GM19438 (cell line): Measurements from ENCODE around the gene MDFI.
"Not testable (repeated sequence)": the region's sequence is repeated elsewhere in the genome, so short reads cannot be mapped to it uniquely, and the experiment has no call there.

ENCODE experiments used
- ATAC-seq: cut with Tn5 transposase; IDR thresholded peaks from one replicate; pipeline ENCODE4 v1.9.1; 2021; ENCODE audit warnings: low read depth; ENCODE audit not compliant: unreplicated experiment

Gene MDFI

DNA sequence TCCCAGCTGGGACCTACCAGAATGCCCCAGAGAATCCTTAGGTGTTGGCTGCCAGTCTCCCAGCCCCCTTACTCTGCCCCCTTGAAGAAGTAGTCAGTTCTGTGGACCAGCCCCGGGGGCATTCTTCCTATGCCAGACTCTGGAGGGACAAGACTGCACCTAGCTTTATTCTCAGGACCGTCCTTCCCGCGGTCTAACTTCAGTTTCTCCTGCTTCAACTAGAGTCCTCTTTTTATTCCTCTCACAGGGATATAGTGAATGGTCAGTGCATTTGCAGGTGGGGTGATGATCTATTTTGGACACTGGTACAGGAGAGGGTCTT, 35.9 kb upstream of the MDFI start:
- no peak for ATAC-seq

DNA sequence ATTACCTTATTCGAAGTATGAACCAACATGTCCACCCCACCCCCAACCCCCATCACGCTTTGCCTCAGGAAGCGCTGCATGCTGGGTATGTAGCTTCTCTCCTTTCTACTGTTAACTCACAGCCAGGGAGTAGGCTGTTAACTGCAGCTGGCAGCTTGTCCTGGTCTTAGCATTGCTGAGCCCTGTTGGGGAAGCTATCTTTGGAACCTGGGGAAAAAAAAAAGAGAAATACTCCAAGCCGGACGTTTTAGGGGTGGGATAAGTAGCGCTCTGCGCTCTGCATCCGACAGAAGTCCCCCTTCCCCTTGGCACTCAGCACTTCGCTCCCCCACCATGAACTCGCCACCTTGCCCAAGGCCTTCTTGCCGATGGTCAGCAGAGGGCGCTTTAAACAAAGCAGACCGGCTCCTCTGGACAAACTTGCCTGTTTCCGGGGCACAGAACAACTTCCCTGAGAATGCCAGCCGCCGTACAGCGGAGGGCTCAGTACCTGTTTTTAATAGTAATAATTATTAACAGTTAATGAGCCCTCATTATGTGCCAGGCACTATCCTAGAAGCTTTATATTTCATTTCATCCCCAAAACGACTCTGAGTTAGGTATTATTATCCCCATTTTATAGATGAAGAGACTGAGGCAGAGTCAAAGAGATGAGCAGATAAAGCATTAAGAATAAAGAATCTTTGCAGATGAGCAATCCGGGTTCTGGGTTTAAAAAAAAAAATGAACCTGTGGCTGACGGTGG, 35.2 kb upstream of the MDFI start:
- no peak for ATAC-seq

- ATAC-seq: no peak
Measured at GRCh38 chr6:41604006-41604405, 34.3 kb upstream of the MDFI start.

GRCh38 chr6:41605649-41606048, 32.6 kb upstream of the MDFI start:
- ATAC-seq: no peak

GRCh38 chr6:41607036-41607435, 31.2 kb upstream of the MDFI start:
- ATAC-seq: no peak

DNA sequence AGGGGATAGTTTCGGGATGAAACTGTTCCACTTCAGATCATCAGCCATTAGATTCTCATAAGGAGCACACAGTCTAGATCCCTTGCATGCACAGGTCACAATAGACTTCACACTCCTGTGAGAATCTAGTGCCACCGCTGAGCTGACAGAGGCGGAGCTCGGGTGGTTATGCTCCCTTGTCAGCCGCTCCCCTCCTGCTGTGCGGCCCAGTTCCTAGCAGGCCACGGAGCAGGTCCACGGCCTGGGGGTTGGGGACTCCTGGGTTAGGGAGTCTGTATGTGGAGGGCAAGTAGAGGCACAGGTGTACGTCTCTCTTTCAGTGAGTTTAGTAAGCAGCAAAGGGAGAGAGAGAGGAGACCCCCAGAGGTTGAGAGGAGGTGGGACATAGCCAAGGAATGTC, 30.5 kb upstream of the MDFI start:
- no peak for ATAC-seq

DNA sequence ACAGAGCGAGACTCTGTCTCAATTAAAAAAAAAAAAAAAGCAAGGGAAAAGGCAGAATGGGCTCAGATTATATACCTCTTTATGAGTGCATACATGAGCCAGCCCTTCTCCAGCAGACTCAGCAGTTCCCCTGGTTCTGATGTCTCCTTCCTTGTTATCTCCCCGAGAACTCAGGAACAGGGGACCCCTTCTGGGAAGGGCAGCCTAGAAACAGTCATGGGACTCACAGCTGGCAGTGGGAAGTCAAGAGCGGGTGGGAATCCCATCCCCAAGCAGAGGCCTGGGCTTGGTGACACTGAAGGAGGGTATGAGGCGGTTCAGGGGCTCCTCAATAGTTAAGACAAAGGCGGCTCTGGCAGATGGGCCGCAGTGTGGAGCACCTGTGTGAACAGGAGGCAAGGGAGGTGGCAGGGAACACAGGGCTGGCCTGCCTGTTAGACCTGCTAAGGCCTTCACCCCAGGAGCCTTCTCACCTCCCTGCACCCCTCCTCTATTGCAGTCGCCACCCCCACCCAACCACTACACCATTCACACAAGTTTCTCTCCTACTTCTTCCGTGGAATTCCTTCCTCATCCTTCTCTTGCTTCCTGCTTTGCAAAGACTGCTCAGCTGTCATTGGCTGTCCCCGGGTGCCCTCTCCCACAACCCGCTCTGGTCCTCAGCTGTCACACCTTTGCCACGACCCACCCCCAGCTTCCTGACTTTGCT, 29.7 kb upstream of the MDFI start:
- ATAC-seq: no peak

- no peak for ATAC-seq
Measured at GRCh38 chr6:41614715-41615114, 23.6 kb upstream of the MDFI start.

DNA sequence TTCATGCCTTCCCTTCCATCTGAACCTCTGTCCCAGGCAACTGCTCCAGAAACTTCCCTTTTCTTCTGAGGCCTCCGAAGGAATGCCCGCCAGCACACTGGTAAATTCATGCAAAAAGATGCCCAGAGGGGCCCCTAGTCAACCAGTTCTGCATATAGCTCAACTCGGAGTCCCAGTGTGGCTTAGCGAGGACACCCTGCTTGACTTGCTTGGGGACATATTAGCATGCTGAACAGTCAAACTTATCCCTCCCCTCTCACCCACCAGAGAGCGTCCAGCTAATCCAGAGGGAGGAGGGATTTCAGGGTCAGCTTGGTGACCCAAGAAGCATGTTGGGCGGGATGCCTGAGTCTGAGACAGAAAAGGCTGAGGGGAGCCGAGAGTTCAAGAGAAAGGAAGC, 23.0 kb upstream of the MDFI start:
- no peak for ATAC-seq

GRCh38 chr6:41618598-41618997, 19.7 kb upstream of the MDFI start:
- no peak for ATAC-seq

GRCh38 chr6:41619193-41619592, 19.1 kb upstream of the MDFI start:
- not testable (repeated sequence) for ATAC-seq

- ATAC-seq: no peak
Measured at GRCh38 chr6:41621367-41621766, 16.9 kb upstream of the MDFI start.

DNA sequence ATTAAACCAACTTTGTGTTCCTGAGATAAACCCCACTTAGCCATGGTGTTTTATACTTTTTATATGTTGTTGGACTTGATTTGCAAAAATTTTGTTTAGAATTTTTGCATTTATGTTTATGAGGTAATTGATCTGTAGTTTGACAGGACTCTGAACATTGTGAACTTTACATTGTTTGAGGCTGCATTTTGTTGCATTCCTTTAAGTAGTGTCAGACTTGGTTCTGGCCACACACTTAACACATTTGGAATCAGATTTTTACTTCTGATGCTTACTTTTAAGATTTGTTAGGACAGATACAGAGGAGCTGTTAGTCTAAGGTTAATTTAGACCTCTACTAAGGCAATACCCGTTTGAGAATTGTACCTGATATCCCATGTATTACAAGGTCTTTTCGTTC, 16.5 kb upstream of the MDFI start:
- no peak for ATAC-seq

DNA sequence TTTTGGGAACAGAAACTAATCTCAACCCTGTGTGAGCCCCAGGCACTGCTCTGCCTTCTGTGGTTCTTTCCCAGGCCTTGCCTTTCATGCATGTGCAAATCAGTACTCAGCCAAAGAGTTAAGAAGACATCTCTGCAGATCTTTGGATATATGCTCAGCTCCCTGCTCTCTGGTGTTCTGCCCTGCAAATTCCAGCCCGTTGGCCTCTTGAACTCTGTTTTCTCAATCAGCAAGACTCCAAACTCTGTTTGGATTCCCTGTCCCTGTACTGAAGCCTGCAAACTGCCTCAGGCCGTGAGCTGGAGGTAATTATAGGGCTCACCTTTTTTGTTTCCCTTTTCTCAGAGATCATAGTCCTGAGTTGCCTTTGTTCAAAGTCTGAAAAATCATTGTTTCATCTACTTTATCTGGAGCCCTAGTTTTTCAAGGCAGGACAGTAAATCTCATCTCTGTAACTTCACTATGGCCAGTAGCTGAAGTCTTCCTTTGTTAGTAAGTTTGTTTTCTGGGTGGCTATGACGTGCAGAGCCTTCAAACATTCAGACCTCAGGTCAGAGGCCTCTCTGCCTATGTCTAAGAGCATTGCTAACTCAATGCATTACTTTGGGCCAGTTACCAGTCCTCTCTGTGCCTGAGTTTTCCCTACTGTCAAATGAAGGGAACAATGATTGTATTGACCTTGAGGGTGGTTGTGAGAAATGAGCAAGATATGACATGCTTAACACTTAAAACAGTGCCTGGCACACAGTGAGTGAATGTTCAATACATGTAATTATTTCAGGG, 15.9 kb upstream of the MDFI start:
- ATAC-seq: no peak

DNA sequence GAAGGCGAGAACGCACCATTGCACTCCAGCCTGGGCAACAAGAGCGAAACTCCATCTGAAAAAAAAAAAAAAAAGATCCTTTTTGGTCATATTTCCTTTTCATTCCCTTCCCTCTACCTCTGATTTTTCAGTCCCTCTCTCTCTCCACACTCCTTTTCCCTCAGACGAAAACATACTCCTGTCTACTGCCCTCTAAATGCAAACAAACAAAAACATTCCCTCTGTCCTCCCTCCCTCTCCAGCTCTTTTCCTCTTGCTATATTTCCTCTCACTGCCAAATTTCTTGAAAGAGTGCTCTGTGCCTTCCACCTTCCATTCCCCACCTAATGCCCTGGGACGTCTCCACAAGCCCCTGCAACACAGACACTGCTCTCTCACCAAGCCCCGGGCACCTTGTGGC, 14.9 kb upstream of the MDFI start:
- ATAC-seq: no peak

DNA sequence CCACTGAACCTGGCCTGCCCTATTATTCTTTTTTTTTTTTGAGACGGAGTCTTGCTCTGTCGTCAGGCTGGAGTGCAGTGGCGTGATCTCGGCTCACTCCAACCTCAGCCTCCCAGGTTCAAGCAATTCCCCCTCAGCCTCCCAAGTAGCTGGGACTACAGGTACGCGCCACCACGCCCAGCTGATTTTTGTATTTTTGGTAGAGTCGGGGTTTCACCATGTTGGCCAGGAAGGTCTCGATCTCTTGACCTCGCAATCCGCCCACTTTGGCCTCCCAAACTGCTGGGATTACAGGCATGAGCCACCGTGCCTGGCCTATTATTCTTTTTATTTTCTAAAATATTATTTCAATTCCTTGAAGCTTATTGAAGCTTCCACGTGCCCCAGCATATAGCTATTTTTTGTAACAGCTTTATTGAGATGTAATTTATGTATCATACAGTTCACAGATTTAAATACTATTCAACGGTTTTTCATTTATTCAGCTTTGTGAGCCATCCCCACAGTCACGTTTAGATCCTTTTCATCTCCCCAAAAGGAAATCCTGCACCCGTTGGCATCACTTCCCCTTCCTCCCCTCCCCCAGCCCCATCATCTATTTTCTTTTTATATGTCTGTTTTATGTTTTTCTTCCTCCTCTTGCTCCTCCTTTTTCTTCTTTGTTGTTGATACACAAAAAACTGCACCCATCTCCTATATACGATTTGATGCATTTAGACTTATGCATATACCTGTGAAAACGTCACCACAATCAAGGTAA, 13.5 kb upstream of the MDFI start:
- no peak for ATAC-seq

DNA sequence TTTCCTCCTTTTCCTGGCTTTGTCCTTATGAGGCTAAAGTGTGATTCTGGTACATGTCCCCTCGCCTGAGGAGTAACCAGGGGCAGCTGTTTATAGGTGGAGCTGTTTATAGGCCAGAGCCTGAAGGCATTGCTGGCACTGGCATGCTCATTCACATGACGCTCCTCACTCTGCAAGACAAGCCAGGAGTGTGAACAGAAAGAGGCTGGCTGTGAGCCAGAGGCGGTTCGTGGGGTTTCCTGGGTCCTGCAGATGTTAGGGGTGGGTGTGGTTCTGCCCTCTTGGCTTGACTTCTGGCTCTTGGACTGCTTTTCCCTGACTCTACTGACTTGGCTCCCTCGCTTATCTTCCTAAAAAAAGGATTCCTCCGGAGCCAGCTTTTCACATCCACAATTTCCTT, 12.8 kb upstream of the MDFI start:
- no peak for ATAC-seq

GRCh38 chr6:41626022-41626421, 12.2 kb upstream of the MDFI start:
- ATAC-seq: no peak

- no peak for ATAC-seq
Measured at GRCh38 chr6:41626917-41627316, 11.4 kb upstream of the MDFI start.

- ATAC-seq: no peak
Measured at GRCh38 chr6:41629128-41629527, 9.1 kb upstream of the MDFI start.

DNA sequence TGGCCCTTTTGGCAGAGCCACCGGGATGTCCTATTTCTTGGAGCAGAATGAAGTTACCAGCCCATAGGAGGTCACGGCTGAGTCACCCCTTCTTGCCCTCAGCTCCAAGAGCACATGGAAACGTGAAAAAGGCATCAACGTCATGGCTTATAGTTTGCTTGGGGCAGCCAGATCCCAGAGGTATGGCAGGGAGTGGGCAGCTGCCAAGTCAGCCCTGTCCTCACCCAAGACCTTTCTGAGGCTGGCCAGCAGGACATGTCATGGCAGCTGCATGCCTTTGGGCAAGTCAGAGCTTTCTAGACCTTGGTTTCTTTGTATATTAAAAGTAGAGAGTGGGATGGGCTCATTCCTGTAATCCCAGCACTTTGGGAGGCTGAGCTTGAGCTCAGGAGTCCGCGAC, 8.2 kb upstream of the MDFI start:
- ATAC-seq: no peak
